Muscle of leg (tissue), 11 donors: ENCODE data around the gene ABCC3. TPM values are rescaled to one million over a fixed set of nuclear protein-coding genes. Genes with fewer than 3 reads are reported as not detected.
A peak's percentile ranks its signal among the peaks of the same experiment; 100 is the strongest.

Source experiments
- DNase-seq: peaks from one replicate; pipeline ENCODE4 v3.0.0; 2013
- H3K27ac ChIP-seq: one replicate; pipeline ENCODE4 v1.5.1; 2013; ENCODE audit warnings: mild to moderate bottlenecking, low read length, control low read depth
- H3K27me3 ChIP-seq: one replicate; pipeline ENCODE4 v1.6.1; 2013; ENCODE audit warnings: low read length; ENCODE audit not compliant: control insufficient read depth, insufficient read depth
- H3K36me3 ChIP-seq: one replicate; pipeline ENCODE4 v1.6.1; 2013; ENCODE audit warnings: low read length; ENCODE audit not compliant: control insufficient read depth, insufficient read depth
- H3K4me1 ChIP-seq: one replicate; pipeline ENCODE4 v1.6.1; 2013; ENCODE audit warnings: low read length; ENCODE audit not compliant: control insufficient read depth, insufficient read depth
- H3K4me3 ChIP-seq: one replicate; pipeline ENCODE4 v1.5.1; 2013; ENCODE audit warnings: low read length, control low read depth
- H3K9me3 ChIP-seq: replicated peaks from 2 replicates; pipeline ENCODE4 v1.6.1; 2013; ENCODE audit warnings: low read depth, low read length; ENCODE audit not compliant: control insufficient read depth
- WGBS: methylation state at CpG from one replicate; pipeline ENCODE4 v1.1.5; 2013; ENCODE audit warnings: missing lambda C conversion rate; ENCODE audit not compliant: insufficient coverage; 5-methylcytosine and 5-hydroxymethylcytosine counted together
- polyA plus RNA-seq, 8 donors: library from polyadenylated mRNA; unstranded; fragments of 120-200 nt; gene quantifications; one replicate each; pipeline versions ENCODE4 v1.2.1 to v1.2.3, GENCODE V29; 2013; ENCODE audit warnings: inconsistent platforms in 1 of 8, low replicate concordance in 1 of 8; ENCODE audit not compliant: insufficient read length in 8 of 8, insufficient read depth in 1 of 8
- total RNA-seq: library from RNA; stranded (reverse); fragments of 120-200 nt; gene quantifications from one replicate; pipeline ENCODE4 v1.2.4, GENCODE V29; 2013

Gene ABCC3
- total and polyA plus RNA-seq, 9 donors, result 0.24 to 8.0 (median 0.39) TPM

DNA sequence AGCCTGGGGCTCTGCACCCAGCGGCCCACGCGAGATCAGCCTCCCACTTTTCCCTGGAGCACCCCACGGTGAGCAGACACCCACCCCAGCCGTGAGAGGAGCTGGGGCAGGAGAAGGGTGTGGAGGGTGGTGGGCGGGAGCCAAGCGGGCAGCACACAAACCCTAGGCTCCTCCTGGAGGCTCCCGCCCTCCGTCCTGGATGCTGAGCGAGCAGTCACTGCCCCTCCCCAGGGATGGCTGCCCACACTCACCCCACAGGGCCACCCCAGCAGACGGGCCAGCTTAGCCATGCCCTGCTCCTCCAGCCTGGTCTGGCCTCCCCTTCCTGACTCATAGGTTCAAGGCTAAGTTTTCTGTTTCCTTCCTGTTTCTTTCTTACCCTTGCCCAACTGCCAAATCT is 15.7 kb upstream of the ABCC3 start:
- no peak for DNase-seq
- no peak overlapping the region for H3K27ac ChIP-seq
- peaks cover 12% of the 10 kb centered on the region for H3K27me3 ChIP-seq
- H3K36me3 ChIP-seq, result peaks cover 8% of the 10 kb centered on the region
- peaks cover 30% of the 10 kb centered on the region for H3K4me1 ChIP-seq
- no peak overlapping the region for H3K4me3 ChIP-seq
- 77% methylated on average over 4 of the region's 11 CpGs for WGBS
- no peaks in the 10 kb centered on the region for H3K9me3 ChIP-seq

DNA sequence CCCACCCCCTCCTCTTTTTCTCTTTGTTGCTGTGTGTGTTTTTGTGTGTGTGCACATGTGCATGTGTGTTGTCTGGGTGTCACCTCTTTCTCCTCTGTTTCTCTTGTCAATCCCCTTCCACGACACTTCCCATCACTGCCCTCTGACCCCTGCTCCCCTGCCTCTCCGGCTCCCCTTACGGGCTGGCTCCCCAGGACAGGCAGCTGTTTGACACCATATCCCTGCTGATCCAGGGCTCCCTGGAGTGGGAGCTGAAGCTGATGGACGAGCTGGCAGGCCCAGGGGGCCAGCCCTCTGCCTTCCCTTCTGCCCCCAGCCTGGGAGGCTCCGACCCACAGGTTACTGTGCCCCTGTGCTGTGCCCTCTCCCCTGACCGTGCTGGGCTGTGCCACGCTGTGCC is 15.2 kb upstream of the ABCC3 start:
- Histone ChIP-seq H3K9me3 (no peaks in the 10 kb centered on the region), H3K27me3 (peaks cover 12% of the 10 kb centered on the region), H3K4me1 (peaks cover 27% of the 10 kb centered on the region), H3K4me3 (no peak overlapping the region), H3K36me3 (peaks cover 8% of the 10 kb centered on the region), H3K27ac (no peak overlapping the region)
- no peak for DNase-seq
- 76% methylated on average over 4 of the region's 7 CpGs for WGBS

DNA sequence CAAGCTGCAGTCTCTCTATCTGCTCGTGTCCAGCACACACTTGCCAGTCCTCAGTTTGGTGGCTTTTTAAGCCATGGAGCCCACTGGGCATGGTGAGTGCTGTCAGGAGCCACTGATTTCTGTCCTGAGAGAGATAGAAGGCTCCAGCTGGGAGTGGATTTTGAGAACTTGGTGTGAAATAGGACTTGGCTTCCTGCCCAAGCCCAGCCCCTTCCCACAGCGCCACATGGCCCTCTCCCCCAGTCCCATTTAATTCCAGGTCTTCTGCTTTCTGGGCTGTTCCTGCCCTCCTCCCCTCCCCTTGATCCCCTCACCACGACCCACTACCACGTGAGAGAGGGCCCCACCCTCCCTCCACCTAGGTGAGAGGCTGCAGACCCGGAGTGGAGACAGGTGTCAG is 14.4 kb upstream of the ABCC3 start:
- no peaks in the 10 kb centered on the region for H3K9me3 ChIP-seq
- H3K36me3 ChIP-seq, result peaks cover 8% of the 10 kb centered on the region
- H3K4me1 ChIP-seq, result peaks cover 27% of the 10 kb centered on the region
- no peak overlapping the region for H3K27ac ChIP-seq
- peaks cover 12% of the 10 kb centered on the region for H3K27me3 ChIP-seq
- 45% methylated on average over 2 of the region's 5 CpGs for WGBS
- no peak overlapping the region for H3K4me3 ChIP-seq
- no peak for DNase-seq

DNA sequence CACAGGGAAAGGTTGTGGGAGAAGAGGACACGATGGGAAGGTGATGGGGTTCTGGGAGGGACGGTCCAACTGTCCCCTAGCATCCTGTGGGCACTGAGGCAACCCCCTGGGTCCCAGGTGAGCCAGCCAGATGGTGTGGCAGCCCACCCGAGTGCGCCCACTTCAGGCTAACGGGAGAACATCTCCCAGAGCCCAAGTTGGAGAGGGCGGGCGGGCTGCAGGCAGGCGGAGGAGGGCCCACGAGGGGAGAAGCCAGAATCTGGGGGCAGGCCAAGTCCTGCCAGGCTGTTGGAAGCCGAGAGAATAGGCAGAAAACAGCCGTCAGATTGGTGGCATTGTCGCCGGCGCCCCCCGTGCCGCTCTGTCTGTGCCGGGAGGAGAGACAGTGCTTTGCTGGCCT is 13.8 kb upstream of the ABCC3 start:
- Histone ChIP-seq H3K27me3 (peaks cover 12% of the 10 kb centered on the region), H3K4me3 (no peak overlapping the region), H3K4me1 (peaks cover 31% of the 10 kb centered on the region), H3K9me3 (no peaks in the 10 kb centered on the region), H3K36me3 (peaks cover 8% of the 10 kb centered on the region), H3K27ac (no peak overlapping the region)
- WGBS, result 52% methylated on average over 15 of the region's 17 CpGs
- DNase-seq, result no peak

GRCh38 chr17:50621574-50622031 is 13.1 kb upstream of the ABCC3 start:
- H3K9me3 ChIP-seq, result no peaks in the 10 kb centered on the region
- peaks cover 3% of the 10 kb centered on the region for H3K36me3 ChIP-seq
- no peak for DNase-seq
- H3K4me1 ChIP-seq, result peaks cover 35% of the 10 kb centered on the region
- no peak overlapping the region for H3K27ac ChIP-seq
- WGBS, result 44% methylated on average over 7 of the region's 16 CpGs
- no peak overlapping the region for H3K4me3 ChIP-seq
- peaks cover 12% of the 10 kb centered on the region for H3K27me3 ChIP-seq

DNA sequence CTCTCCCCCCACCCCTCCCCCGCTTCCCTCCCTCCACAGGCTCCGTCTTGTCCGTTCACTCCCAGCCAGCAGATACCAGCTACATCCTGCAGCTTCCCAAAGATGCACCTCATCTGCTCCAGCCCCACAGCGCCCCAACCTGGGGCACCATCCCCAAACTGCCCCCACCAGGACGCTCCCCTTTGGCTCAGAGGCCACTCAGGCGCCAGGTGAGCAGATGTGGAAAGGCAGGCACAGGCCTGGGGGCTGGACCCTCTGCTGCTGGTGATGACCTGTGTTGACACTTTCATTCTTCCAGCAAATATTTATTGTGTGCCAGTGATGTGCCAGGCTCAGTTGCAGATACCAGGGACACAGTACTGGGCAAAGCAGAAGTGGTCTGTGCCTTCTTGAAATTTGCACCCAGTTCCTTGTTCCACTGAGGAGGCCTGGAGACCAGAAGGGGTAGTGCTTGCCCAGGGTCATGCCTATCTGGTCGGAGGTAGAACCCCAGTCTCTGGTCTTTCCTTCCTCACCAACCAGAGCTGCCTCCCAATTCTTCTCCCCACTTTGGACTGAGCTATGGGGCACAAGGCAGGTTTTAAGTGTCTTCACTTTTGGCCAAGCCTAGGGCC is 10.3 kb upstream of the ABCC3 start:
- peaks cover 35% of the 10 kb centered on the region for H3K4me1 ChIP-seq
- WGBS, result 80% methylated on average over 7 of the region's 7 CpGs
- no peaks in the 10 kb centered on the region for H3K36me3 ChIP-seq
- H3K9me3 ChIP-seq, result no peaks in the 10 kb centered on the region
- no peak overlapping the region for H3K4me3 ChIP-seq
- H3K27ac ChIP-seq, result no peak overlapping the region
- H3K27me3 ChIP-seq, result peaks cover 30% of the 10 kb centered on the region
- DNase-seq, result no peak

DNA sequence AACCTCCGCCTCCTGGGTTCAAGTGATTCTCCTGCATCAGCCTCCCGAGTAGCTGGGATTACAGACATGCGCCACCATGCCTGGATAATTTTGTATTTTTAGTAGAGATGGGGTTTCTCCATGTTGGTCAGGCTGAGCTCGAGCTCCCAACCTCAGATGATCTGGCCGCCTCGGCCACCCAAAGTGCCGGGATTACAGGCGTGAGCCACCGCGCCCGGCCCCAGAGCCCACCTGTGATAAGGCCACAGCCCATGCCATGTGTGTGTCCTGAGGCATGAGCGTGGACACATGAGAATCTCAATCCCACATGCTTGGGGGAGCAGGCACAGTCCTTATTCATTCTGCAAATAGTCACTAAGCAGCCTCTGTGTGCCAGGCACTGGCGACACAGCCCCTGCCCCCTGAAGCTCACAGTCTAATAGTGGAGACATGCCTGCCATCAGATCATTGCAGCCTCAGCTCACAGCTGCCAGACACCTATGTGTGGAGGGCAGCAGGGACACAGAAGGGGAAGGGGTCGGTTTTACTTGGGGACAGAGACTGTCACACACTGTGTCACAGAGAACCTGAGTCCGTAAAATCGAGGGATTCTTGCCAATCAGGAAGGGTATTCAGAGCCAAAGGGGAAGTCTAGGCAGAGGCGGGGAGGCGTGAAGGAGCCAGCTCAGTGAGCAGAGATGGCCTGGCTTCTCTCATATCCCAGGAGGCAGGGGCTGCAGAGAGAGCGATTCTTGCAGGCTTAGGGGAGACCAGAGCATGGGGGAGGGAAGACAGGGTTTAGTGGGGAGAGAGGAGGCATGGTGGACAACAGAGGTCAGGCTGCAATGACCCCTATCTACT is 9.4 kb upstream of the ABCC3 start:
- Histone ChIP-seq H3K4me1 (peaks cover 27% of the 10 kb centered on the region), H3K27ac (no peak overlapping the region), H3K36me3 (no peaks in the 10 kb centered on the region), H3K27me3 (peaks cover 37% of the 10 kb centered on the region), H3K9me3 (no peaks in the 10 kb centered on the region), H3K4me3 (no peak overlapping the region)
- WGBS, result 69% methylated on average over 19 of the region's 19 CpGs
- DNase-seq, result no peak

DNA sequence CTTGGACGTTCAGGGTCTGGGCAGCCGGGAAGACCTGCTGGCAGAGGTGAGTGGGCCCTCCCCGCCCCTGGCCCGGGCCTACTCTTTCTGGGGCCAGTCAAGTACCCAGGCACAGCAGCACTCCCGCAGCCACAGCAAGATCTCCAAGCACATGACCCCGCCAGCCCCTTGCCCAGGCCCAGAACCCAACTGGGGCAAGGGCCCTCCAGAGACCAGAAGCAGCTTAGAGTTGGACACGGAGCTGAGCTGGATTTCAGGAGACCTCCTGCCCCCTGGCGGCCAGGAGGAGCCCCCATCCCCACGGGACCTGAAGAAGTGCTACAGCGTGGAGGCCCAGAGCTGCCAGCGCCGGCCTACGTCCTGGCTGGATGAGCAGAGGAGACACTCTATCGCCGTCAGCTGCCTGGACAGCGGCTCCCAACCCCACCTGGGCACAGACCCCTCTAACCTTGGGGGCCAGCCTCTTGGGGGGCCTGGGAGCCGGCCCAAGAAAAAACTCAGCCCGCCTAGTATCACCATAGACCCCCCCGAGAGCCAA is 8.6 kb upstream of the ABCC3 start:
- H3K4me1 ChIP-seq, result peaks cover 19% of the 10 kb centered on the region
- H3K36me3 ChIP-seq, result no peaks in the 10 kb centered on the region
- 43% methylated on average over 16 of the region's 19 CpGs for WGBS
- H3K4me3 ChIP-seq, result no peak overlapping the region
- H3K27me3 ChIP-seq, result peaks cover 42% of the 10 kb centered on the region
- peak; percentile 81 for DNase-seq
- H3K9me3 ChIP-seq, result no peaks in the 10 kb centered on the region
- H3K27ac ChIP-seq, result no peak overlapping the region

DNA sequence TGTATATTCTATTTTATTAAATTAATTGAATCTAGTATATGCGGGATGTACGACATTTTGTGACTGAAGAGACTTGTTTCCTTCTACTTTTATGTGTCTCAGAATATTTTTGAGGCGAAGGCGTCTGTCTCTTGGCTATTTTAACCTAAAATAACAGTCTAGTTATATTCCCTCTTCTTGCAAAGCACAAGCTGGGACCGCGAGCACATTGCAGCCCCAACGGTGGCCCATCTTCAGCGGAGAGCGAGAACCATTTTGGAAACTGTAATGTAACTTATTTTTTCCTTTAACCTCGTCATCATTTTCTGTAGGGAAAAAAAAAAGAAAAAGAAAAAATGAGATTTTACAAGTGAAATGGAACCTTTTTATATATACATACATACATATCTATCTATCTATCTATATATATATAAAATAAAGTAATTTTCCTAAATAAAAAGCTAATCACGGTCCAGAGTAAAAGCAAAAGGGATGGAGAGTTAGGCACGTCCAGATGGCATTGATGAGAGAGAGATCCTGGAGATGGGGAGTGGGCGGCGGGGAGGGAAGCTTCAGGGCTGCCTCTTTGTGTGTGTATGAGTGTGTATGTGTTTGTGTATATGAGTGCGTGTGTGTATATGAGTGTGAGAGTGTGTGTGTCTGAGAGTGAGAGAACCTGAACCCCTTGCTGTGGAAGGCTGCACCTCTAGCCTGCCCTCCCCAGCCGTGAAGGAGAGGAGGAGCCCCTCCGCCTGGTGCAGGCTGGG is 7.5 kb upstream of the ABCC3 start:
- H3K27me3 ChIP-seq, result peaks cover 46% of the 10 kb centered on the region
- 83% methylated on average over 6 of the region's 17 CpGs for WGBS

More for the DNA sequence above, 7.5 kb upstream of the ABCC3 start:
- Histone ChIP-seq H3K4me3 (no peak overlapping the region), H3K27ac (no peak overlapping the region), H3K9me3 (no peaks in the 10 kb centered on the region), H3K4me1 (peaks cover 13% of the 10 kb centered on the region), H3K36me3 (no peaks in the 10 kb centered on the region)
- no peak for DNase-seq
